ENCODE results near the gene TSR3.

The TSR3 gene

GRCh38 chr16:1326946-1327618 is 24.6 kb downstream of the TSR3 start:
- Histone ChIP-seq H3K27me3 (ENCODE audit: control insufficient read depth in 5 of 5, insufficient read depth in 4 of 5, low read length in 5 of 5) (peaks cover 4 to 9% (median 7%) of the 10 kb centered on the region in 5 donors), H3K27ac (ENCODE audit: low read depth, low read length) (no peak overlapping the region), H3K4me1 (ENCODE audit: control insufficient read depth in 5 of 5, insufficient read depth in 5 of 5, low read length in 5 of 5) (peaks cover 1 to 21% (median 9%) of the 10 kb centered on the region in 5 donors), H3K4me3 (ENCODE audit: low read depth in 1 of 5, low read length in 5 of 5) (no peak overlapping the region), H3K9me3 (ENCODE audit: control insufficient read depth in 5 of 5, low read length in 5 of 5) (peaks cover 0 to 7% (median 3%) of the 10 kb centered on the region in 5 donors), H3K36me3 (ENCODE audit: control insufficient read depth in 5 of 5, insufficient read depth in 5 of 5, low read length in 5 of 5) (peaks cover 0 to 32% (median 30%) of the 10 kb centered on the region in 5 donors), H3K9ac (ENCODE audit: low read length in 5 of 5) (no peak overlapping the region)

GRCh38 chr16:1326391-1326790 is 25.3 kb downstream of the TSR3 start:
- H3K4me3 ChIP-seq (ENCODE audit: low read depth in 1 of 5, low read length in 5 of 5): no peak overlapping the region
- H3K4me1 ChIP-seq (ENCODE audit: control insufficient read depth in 5 of 5, insufficient read depth in 5 of 5, low read length in 5 of 5): peaks cover 1 to 14% (median 4%) of the 10 kb centered on the region in 5 donors
- H3K27ac ChIP-seq (ENCODE audit: low read depth, low read length): no peak overlapping the region
- H3K36me3 ChIP-seq (ENCODE audit: control insufficient read depth in 5 of 5, insufficient read depth in 5 of 5, low read length in 5 of 5): peaks cover 0 to 39% (median 35%) of the 10 kb centered on the region in 5 donors
- H3K27me3 ChIP-seq (ENCODE audit: control insufficient read depth in 5 of 5, insufficient read depth in 4 of 5, low read length in 5 of 5): peaks cover 0 to 3% (median 0%) of the 10 kb centered on the region in 5 donors
- H3K9me3 ChIP-seq (ENCODE audit: control insufficient read depth in 5 of 5, low read length in 5 of 5): peaks cover 0 to 7% (median 3%) of the 10 kb centered on the region in 5 donors
- no peak overlapping the region for H3K9ac ChIP-seq (ENCODE audit: low read length in 5 of 5)

- peaks cover 0 to 7% (median 3%) of the 10 kb centered on the region in 5 donors for H3K9me3 ChIP-seq (ENCODE audit: control insufficient read depth in 5 of 5, low read length in 5 of 5)
- peaks cover 0 to 45% (median 40%) of the 10 kb centered on the region in 5 donors for H3K36me3 ChIP-seq (ENCODE audit: control insufficient read depth in 5 of 5, insufficient read depth in 5 of 5, low read length in 5 of 5)
- no peak overlapping the region for H3K9ac ChIP-seq (ENCODE audit: low read length in 5 of 5)
- H3K27me3 ChIP-seq (ENCODE audit: control insufficient read depth in 5 of 5, insufficient read depth in 4 of 5, low read length in 5 of 5): no peaks in the 10 kb centered on the region
- H3K4me1 ChIP-seq (ENCODE audit: control insufficient read depth in 5 of 5, insufficient read depth in 5 of 5, low read length in 5 of 5): peaks cover 0 to 9% (median 1%) of the 10 kb centered on the region in 5 donors
- H3K27ac ChIP-seq (ENCODE audit: low read depth, low read length): no peak overlapping the region
- no peak overlapping the region for H3K4me3 ChIP-seq (ENCODE audit: low read depth in 1 of 5, low read length in 5 of 5)
Measured at GRCh38 chr16:1325673-1326371, 25.9 kb downstream of the TSR3 start.

GRCh38 chr16:1325261-1325660 is 26.4 kb downstream of the TSR3 start:
- no peak overlapping the region for H3K27ac ChIP-seq (ENCODE audit: low read depth, low read length)
- no peaks in the 10 kb centered on the region for H3K27me3 ChIP-seq (ENCODE audit: control insufficient read depth in 5 of 5, insufficient read depth in 4 of 5, low read length in 5 of 5)
- no peak overlapping the region for H3K9ac ChIP-seq (ENCODE audit: low read length in 5 of 5)
- no peak overlapping the region for H3K4me3 ChIP-seq (ENCODE audit: low read depth in 1 of 5, low read length in 5 of 5)
- H3K4me1 ChIP-seq (ENCODE audit: control insufficient read depth in 5 of 5, insufficient read depth in 5 of 5, low read length in 5 of 5): peaks cover 0 to 8% (median 1%) of the 10 kb centered on the region in 5 donors
- peaks cover 0 to 3% (median under 1%) of the 10 kb centered on the region in 5 donors for H3K9me3 ChIP-seq (ENCODE audit: control insufficient read depth in 5 of 5, low read length in 5 of 5)
- peaks cover 0 to 51% (median 45%) of the 10 kb centered on the region in 5 donors for H3K36me3 ChIP-seq (ENCODE audit: control insufficient read depth in 5 of 5, insufficient read depth in 5 of 5, low read length in 5 of 5)

- no peaks in the 10 kb centered on the region for H3K9me3 ChIP-seq (ENCODE audit: control insufficient read depth in 5 of 5, low read length in 5 of 5)
- H3K27me3 ChIP-seq (ENCODE audit: control insufficient read depth in 5 of 5, insufficient read depth in 4 of 5, low read length in 5 of 5): no peaks in the 10 kb centered on the region
- H3K36me3 ChIP-seq (ENCODE audit: control insufficient read depth in 5 of 5, insufficient read depth in 5 of 5, low read length in 5 of 5): peaks cover 0 to 60% (median 54%) of the 10 kb centered on the region in 5 donors
- H3K4me1 ChIP-seq (ENCODE audit: control insufficient read depth in 5 of 5, insufficient read depth in 5 of 5, low read length in 5 of 5): peaks cover 0 to 8% (median 1%) of the 10 kb centered on the region in 5 donors
- no peak overlapping the region for H3K4me3 ChIP-seq (ENCODE audit: low read depth in 1 of 5, low read length in 5 of 5)
- H3K9ac ChIP-seq (ENCODE audit: low read length in 5 of 5): no peak overlapping the region
- no peak overlapping the region for H3K27ac ChIP-seq (ENCODE audit: low read depth, low read length)
Measured at GRCh38 chr16:1324286-1324826, 27.3 kb downstream of the TSR3 start.

GRCh38 chr16:1323296-1324239 is 28.1 kb downstream of the TSR3 start:
- Histone ChIP-seq H3K4me3 (ENCODE audit: low read depth in 1 of 5, low read length in 5 of 5) (no peak overlapping the region), H3K36me3 (ENCODE audit: control insufficient read depth in 5 of 5, insufficient read depth in 5 of 5, low read length in 5 of 5) (peaks cover 0 to 68% (median 62%) of the 10 kb centered on the region in 5 donors), H3K27ac (ENCODE audit: low read depth, low read length) (no peak overlapping the region)

GRCh38 chr16:1322407-1322806 is 29.3 kb downstream of the TSR3 start:
- Histone ChIP-seq H3K27ac (ENCODE audit: low read depth, low read length) (no peak overlapping the region), H3K4me1 (ENCODE audit: control insufficient read depth in 5 of 5, insufficient read depth in 5 of 5, low read length in 5 of 5) (peaks cover 0 to 8% (median 1%) of the 10 kb centered on the region in 5 donors), H3K36me3 (ENCODE audit: control insufficient read depth in 5 of 5, insufficient read depth in 5 of 5, low read length in 5 of 5) (peaks cover 0 to 79% (median 74%) of the 10 kb centered on the region in 5 donors), H3K9ac (ENCODE audit: low read length in 5 of 5) (no peak overlapping the region), H3K27me3 (ENCODE audit: control insufficient read depth in 5 of 5, insufficient read depth in 4 of 5, low read length in 5 of 5) (no peaks in the 10 kb centered on the region), H3K9me3 (ENCODE audit: control insufficient read depth in 5 of 5, low read length in 5 of 5) (no peaks in the 10 kb centered on the region), H3K4me3 (ENCODE audit: low read depth in 1 of 5, low read length in 5 of 5) (no peak overlapping the region)

More at GRCh38 chr16:1323296-1324239, 28.1 kb downstream of the TSR3 start:
- Histone ChIP-seq H3K9me3 (ENCODE audit: control insufficient read depth in 5 of 5, low read length in 5 of 5) (no peaks in the 10 kb centered on the region), H3K9ac (ENCODE audit: low read length in 5 of 5) (no peak overlapping the region), H3K4me1 (ENCODE audit: control insufficient read depth in 5 of 5, insufficient read depth in 5 of 5, low read length in 5 of 5) (peaks cover 0 to 8% (median 1%) of the 10 kb centered on the region in 5 donors), H3K27me3 (ENCODE audit: control insufficient read depth in 5 of 5, insufficient read depth in 4 of 5, low read length in 5 of 5) (no peaks in the 10 kb centered on the region)

GRCh38 chr16:1320658-1321240 is 30.9 kb downstream of the TSR3 start:
- peaks cover 0 to 4% (median 1%) of the 10 kb centered on the region in 5 donors for H3K4me1 ChIP-seq (ENCODE audit: control insufficient read depth in 5 of 5, insufficient read depth in 5 of 5, low read length in 5 of 5)
- no peak overlapping the region for H3K4me3 ChIP-seq (ENCODE audit: low read depth in 1 of 5, low read length in 5 of 5)
- no peaks in the 10 kb centered on the region for H3K9me3 ChIP-seq (ENCODE audit: control insufficient read depth in 5 of 5, low read length in 5 of 5)
- no peak overlapping the region for H3K9ac ChIP-seq (ENCODE audit: low read length in 5 of 5)
- peaks cover 0 to 93% (median 89%) of the 10 kb centered on the region in 5 donors for H3K36me3 ChIP-seq (ENCODE audit: control insufficient read depth in 5 of 5, insufficient read depth in 5 of 5, low read length in 5 of 5)
- no peak overlapping the region for H3K27ac ChIP-seq (ENCODE audit: low read depth, low read length)
- H3K27me3 ChIP-seq (ENCODE audit: control insufficient read depth in 5 of 5, insufficient read depth in 4 of 5, low read length in 5 of 5): no peaks in the 10 kb centered on the region

- Histone ChIP-seq H3K9me3 (ENCODE audit: control insufficient read depth in 5 of 5, low read length in 5 of 5) (no peaks in the 10 kb centered on the region), H3K36me3 (ENCODE audit: control insufficient read depth in 5 of 5, insufficient read depth in 5 of 5, low read length in 5 of 5) (peaks cover 0 to 93% (median 89%) of the 10 kb centered on the region in 5 donors), H3K9ac (ENCODE audit: low read length in 5 of 5) (no peak overlapping the region), H3K27ac (ENCODE audit: low read depth, low read length) (no peak overlapping the region), H3K27me3 (ENCODE audit: control insufficient read depth in 5 of 5, insufficient read depth in 4 of 5, low read length in 5 of 5) (no peaks in the 10 kb centered on the region), H3K4me1 (ENCODE audit: control insufficient read depth in 5 of 5, insufficient read depth in 5 of 5, low read length in 5 of 5) (peaks cover 0 to 1% (median 0%) of the 10 kb centered on the region in 5 donors), H3K4me3 (ENCODE audit: low read depth in 1 of 5, low read length in 5 of 5) (no peak overlapping the region)
Measured at GRCh38 chr16:1320097-1320496, 31.6 kb downstream of the TSR3 start.

Measured in subcutaneous abdominal adipose tissue (tissue), 5 donors.